ENCODE data around the gene FCRL4.
"Not testable (repeated sequence)": the region's sequence is repeated elsewhere in the genome, so short reads cannot be mapped to it uniquely, and the experiment has no call there.

The FCRL4 gene

DNA sequence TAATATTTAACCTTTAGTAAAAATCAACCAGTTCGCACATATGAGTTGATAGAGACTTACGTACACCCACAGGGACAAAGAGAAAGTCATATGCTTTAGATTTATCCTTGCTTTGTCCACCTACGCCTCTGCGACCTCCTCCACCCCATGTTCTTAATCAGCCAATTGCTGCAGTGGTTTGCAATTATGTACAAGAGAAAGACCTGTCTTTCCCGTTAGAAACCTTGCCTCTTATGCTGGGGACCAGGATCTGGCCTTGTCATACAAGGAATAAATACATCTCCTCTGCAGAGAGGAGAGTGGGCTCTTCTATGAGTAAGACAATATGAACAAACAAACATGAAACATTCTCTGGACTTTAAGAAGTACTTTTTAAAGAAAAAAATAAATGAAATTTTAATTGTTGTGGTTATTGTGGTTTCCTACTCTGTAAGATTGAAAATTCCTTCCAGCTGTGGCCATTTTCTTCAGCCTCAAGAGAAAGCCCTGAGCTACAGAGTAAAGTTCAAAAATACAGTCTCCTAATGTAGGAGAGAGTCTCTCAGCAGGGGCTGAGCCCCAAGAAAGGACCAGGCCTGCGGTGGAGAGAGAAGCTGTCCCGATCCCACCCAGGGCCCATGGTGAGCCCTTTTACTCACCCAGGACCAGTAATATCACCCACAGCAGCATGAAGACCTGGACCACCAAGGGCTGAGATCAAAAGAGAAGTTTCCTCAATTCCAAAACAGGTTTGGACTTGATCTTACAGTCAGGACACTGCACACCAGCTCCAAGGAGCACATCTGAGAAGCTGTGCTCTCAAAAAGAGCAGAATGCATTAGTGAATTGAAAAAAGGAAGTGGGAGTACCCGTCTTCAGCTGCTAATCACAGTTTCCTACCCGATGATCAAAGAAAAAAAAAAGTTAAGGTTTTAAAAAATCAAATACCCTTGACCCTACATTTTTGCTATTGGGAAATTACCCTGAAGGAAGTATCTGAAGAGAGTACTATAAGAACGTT lies 45.9 kb downstream of the FCRL4 start, which contains the start of gene FCRL5:
Gene FCRL5 (minus strand): TSS at position 822 of the 1,000 bp plus-strand sequence. CDS start 153 bp downstream, at position 669.
- DNase-seq (ENCODE audit: low spot score), result no peak

DNA sequence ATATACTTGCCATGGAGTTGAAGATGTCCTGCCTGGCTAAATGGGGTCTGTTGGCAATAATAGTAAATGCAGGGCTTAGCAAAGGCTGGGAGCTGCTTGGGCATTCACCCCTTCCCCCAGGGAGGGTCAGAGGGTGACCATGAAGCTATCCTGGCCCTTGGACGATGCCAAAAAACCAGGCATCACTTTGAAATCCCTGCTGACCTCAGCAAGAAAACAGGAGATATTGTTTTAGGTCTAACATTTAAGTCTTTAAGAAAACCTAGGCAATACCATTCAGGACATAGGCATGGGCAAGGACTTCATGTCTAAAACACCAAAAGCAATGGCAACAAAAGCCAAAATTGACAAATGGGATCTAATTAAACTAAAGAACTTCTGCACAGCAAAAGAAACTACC lies 49.8 kb downstream of the FCRL4 start:
- DNase-seq (ENCODE audit: low spot score), result not testable (repeated sequence)

DNA sequence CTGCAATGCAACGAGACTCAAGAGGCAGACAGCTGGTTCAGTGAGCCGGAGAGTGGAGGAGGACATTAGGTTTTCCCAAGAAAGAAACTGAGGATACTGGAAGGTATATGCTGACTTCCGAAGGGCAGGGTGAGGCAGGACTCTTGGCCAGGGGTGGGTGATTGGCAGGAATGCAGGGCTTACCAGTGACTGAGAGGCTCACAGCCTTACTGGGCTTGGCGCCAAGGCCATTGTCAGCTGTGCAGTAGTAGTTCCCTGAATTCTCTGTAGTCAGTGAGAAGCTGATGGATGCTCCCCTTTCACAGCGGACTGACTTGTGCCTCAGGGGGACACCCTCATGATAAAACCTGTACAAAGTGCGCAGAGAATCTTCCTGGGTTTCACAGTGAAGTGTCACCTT lies 55.2 kb downstream of the FCRL4 start:
- no peak for DNase-seq (ENCODE audit: low spot score)

DNA sequence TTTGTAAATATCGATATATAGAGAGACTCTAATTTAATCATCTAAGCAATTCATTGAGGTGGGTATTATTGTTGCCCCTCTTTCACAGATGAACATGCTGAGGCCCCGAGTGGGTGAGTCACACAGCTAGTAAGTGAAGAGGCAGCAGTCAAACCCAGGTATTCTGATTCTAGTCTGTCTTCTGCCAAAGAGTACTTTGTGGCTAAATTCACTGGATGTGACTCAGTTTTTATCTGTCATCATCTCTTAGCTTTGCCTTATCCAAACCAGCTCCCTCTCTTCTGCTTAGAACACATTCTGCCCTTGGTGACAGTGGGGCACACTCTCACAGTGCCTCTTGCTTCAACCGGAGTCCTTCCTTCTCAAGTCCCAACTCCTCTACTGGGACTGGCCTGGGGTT lies 57.0 kb downstream of the FCRL4 start:
- no peak for DNase-seq (ENCODE audit: low spot score)

DNA sequence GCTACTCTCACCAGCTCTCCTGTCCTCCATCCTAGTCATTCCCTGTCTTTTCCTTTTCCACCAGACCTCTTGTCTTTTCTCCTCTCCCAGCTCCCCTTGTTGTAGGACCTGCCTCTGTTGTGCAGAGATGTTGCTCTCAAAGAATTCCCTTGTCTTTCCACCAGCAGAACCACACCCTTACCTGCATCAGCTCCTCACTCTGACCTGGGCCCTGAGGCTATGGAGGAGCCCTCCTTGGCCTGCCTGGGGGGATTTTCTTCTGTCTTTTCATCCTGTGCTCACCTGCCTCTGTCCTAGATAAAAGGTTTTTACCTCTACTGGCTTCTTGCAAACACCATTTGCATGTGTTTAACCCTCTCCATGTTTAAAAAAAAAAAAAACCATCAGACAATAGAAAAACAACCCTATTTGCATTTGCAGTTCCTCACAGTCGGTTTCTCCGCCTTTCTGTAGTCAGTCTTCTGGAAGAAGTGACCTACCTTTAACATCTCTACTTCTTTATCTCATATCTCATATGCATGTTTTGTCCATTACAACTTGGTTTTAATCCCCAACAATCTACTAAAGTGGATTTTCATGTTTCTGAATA lies 57.6 kb downstream of the FCRL4 start:
- no peak for DNase-seq (ENCODE audit: low spot score)

DNA sequence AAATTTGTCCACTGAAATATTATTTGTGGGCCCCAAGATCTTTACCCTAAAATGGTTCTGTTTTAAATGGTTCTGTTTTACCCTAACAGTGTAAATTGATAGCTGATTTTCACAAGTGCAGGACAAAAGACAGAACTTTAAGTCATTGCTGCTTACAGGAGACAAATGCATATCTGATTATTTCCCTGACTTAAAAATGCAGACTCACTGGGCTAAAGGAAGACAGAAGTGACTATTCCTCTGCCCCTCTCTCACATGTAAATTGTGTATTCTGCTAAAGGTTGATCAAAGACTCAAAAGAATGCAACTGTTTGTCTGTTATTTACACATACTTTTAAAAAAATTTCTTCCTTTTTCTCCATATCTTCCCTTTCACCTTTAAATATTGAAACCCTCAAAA lies 58.3 kb downstream of the FCRL4 start:
- no peak for DNase-seq (ENCODE audit: low spot score)

DNA sequence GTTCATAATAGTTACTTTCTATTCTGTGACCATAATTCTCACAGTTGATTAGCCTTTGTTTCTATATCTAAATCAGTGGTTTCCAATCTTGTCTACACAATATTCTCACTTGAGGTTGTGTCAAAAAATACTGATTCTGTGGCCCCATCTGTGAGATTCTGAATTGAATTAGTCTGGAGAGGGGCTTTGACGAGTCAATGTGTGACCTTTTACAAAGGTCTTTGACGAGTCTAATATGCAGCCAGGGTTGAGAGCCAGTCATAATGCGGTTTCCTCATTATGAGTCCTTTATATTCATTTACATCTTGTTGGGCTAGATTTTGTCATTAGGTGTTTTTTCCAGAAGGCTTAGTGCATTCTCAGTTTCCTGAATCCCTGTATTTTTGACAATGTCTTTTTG lies 65.3 kb downstream of the FCRL4 start:
- no peak for DNase-seq (ENCODE audit: low spot score)

DNA sequence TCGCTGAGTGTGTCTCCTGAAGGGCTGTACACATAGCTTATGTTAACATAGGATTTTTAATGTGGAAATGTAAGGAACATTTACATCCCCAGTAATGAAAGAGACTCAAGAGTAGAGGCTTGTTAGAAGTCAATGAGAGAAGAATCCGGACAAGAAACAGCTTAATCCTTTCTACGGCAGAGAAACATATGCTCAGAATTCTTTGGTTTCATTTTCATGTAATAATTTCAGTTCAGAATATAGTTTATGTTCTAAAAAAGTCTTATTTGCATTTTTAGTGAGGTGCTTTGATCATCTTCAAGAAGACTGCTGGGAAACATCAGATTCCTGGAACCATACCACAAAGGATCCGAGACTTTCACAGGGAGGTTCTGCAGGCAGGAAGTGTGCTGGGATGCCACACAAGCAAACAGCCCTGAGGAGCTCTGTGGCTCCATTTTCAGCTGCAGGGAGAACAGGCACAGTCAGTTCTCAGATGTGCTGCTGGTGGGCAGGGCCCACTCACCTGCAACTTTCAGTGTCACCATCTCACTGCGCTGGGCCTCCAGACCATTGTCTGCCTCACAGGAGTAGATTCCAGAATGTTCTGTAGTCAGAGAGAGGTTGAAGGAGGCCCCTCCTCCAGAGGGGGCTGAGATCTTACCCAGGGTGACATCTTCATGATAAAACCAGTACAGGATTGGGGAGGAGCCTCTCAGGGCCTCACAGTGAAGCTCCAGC lies 74.0 kb downstream of the FCRL4 start:
- no peak for DNase-seq (ENCODE audit: low spot score)

Data from CD4-positive, alpha-beta T cell treated with Interleukin-6 at 100 ng/mL for 8 hours (primary cell).